Stimulated activated naive B cell treated with anti-CD40 and anti-IgM and Interleukin-4, amounts not matched to agents 10 μg/mL and 1 μg/mL and 100 μg/mL, for 72 hours (primary cell): ENCODE results near the gene CLN5.
"Not testable (repeated sequence)": the region's sequence is repeated elsewhere in the genome, so short reads cannot be mapped to it uniquely, and the experiment has no call there.

Source experiments
- ATAC-seq, 2 donors: fragments of 150-1000 bp; cut with Tn5 transposase; replicated peaks; 2 replicates each; pipeline ENCODE4 v1.10.0; 2021; ENCODE audit warnings: moderate library complexity in 1 of 2
- DNase-seq: peaks from one replicate; pipeline ENCODE4 v3.0.0; 2021
- H3K27ac Mint-ChIP-seq: one replicate; pipeline ENCODE4 v1.8.0; 2022; ENCODE audit warnings: mild to moderate bottlenecking, mixed read lengths
- H3K27me3 Mint-ChIP-seq, 2 donors: one replicate each; pipeline ENCODE4 v1.8.0; 2022; ENCODE audit warnings: mixed read lengths in 2 of 2
- H3K36me3 Mint-ChIP-seq, 2 donors: one replicate each; pipeline ENCODE4 v1.8.0; 2022; ENCODE audit warnings: mixed read lengths in 2 of 2, mild to moderate bottlenecking in 1 of 2
- H3K4me1 Mint-ChIP-seq, 2 donors: one replicate each; pipeline ENCODE4 v1.8.0; 2022; ENCODE audit warnings: mixed read lengths in 2 of 2, mild to moderate bottlenecking in 1 of 2
- H3K4me3 Mint-ChIP-seq, 2 donors: one replicate each; pipeline ENCODE4 v1.8.0; 2022; ENCODE audit warnings: mild to moderate bottlenecking in 2 of 2, mixed read lengths in 2 of 2, moderate library complexity in 1 of 2
- H3K9me3 Mint-ChIP-seq, 2 donors: one replicate each; pipeline ENCODE4 v1.8.0; 2022; ENCODE audit warnings: mixed read lengths in 2 of 2, mild to moderate bottlenecking in 1 of 2

CLN5 gene

GRCh38 chr13:76992548-76993001 is 694 bp downstream of the CLN5 start:
- Mint-ChIP-seq H3K27me3 (no peaks in the 10 kb centered on the region), H3K27ac (peak overlapping the region; percentile 98), H3K9me3 (no peaks in the 10 kb centered on the region), H3K4me1 (peaks cover 13 to 40% of the 10 kb centered on the region in 2 donors), H3K4me3 (peak overlapping the region; percentile 94 to 99), H3K36me3 (peaks cover 19 to 32% of the 10 kb centered on the region in 2 donors)
- ATAC-seq, result no peak
- peak; percentile 9 for DNase-seq

- H3K4me1 Mint-ChIP-seq, result peaks cover 13 to 41% of the 10 kb centered on the region in 2 donors
- H3K36me3 Mint-ChIP-seq, result peaks cover 19 to 35% of the 10 kb centered on the region in 2 donors
- no peaks in the 10 kb centered on the region for H3K27me3 Mint-ChIP-seq
- no peaks in the 10 kb centered on the region for H3K9me3 Mint-ChIP-seq
- H3K4me3 Mint-ChIP-seq, result peak overlapping the region; percentile 94 to 99
- no peak for ATAC-seq
- no peak overlapping the region for H3K27ac Mint-ChIP-seq
- no peak for DNase-seq
Measured at GRCh38 chr13:76993021-76993420, 1.1 kb downstream of the CLN5 start.

GRCh38 chr13:76993473-76993872 is 1.6 kb downstream of the CLN5 start:
- Mint-ChIP-seq H3K4me3 (peak overlapping the region; percentile 94 to 99), H3K4me1 (peaks cover 13 to 45% of the 10 kb centered on the region in 2 donors), H3K36me3 (peaks cover 19 to 39% of the 10 kb centered on the region in 2 donors), H3K9me3 (no peaks in the 10 kb centered on the region), H3K27ac (no peak overlapping the region), H3K27me3 (no peaks in the 10 kb centered on the region)
- no peak for ATAC-seq
- DNase-seq, result no peak

GRCh38 chr13:76994281-76994680 is 2.4 kb downstream of the CLN5 start:
- no peaks in the 10 kb centered on the region for H3K27me3 Mint-ChIP-seq
- peak overlapping the region; percentile 66 for H3K27ac Mint-ChIP-seq
- H3K36me3 Mint-ChIP-seq, result peaks cover 26 to 47% of the 10 kb centered on the region in 2 donors
- peak overlapping the region in 1 of 2 donors; percentile 5 for H3K4me3 Mint-ChIP-seq
- H3K9me3 Mint-ChIP-seq, result no peaks in the 10 kb centered on the region
- peaks cover 14 to 50% of the 10 kb centered on the region in 2 donors for H3K4me1 Mint-ChIP-seq
- DNase-seq (no peak), ATAC-seq (no peak)

DNA sequence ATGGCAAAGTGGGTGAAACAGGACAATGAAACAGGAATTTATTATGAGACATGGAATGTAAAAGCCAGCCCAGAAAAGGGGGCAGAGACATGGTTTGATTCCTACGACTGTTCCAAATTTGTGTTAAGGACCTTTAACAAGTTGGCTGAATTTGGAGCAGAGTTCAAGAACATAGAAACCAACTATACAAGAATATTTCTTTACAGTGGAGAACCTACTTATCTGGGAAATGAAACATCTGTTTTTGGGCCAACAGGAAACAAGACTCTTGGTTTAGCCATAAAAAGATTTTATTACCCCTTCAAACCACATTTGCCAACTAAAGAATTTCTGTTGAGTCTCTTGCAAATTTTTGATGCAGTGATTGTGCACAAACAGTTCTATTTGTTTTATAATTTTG is 8.6 kb downstream of the CLN5 start:
- no peak overlapping the region for H3K4me3 Mint-ChIP-seq
- no peak for DNase-seq
- H3K27me3 Mint-ChIP-seq, result no peaks in the 10 kb centered on the region
- H3K27ac Mint-ChIP-seq, result no peak overlapping the region
- peaks cover 9 to 35% of the 10 kb centered on the region in 2 donors for H3K4me1 Mint-ChIP-seq
- H3K9me3 Mint-ChIP-seq, result no peaks in the 10 kb centered on the region
- H3K36me3 Mint-ChIP-seq, result peaks cover 33 to 49% of the 10 kb centered on the region in 2 donors
- ATAC-seq, result no peak

DNA sequence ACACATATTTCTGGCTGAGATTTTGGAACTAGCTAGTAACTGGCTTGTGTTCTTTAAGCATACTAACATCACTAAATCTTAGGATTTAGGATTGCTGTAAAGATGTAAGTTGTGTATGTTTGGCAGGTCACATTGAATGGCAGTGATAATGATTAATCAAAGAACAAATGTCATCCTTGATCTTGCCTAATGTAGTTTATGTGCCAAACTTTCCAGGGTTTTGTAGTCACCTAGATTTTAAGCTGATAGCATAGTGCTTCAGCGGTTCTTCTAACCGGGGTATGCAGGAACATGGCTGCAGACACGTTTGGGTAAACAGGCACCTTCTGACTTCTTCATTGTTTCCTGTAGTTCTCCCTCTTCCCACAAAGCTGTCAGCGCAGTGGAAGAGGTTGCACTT is 9.7 kb downstream of the CLN5 start:
- Mint-ChIP-seq H3K4me3 (no peak overlapping the region), H3K27ac (no peak overlapping the region), H3K4me1 (peaks cover 9 to 35% of the 10 kb centered on the region in 2 donors), H3K36me3 (peaks cover 27 to 41% of the 10 kb centered on the region in 2 donors), H3K9me3 (no peaks in the 10 kb centered on the region), H3K27me3 (no peaks in the 10 kb centered on the region)
- DNase-seq, result no peak
- ATAC-seq, result no peak

DNA sequence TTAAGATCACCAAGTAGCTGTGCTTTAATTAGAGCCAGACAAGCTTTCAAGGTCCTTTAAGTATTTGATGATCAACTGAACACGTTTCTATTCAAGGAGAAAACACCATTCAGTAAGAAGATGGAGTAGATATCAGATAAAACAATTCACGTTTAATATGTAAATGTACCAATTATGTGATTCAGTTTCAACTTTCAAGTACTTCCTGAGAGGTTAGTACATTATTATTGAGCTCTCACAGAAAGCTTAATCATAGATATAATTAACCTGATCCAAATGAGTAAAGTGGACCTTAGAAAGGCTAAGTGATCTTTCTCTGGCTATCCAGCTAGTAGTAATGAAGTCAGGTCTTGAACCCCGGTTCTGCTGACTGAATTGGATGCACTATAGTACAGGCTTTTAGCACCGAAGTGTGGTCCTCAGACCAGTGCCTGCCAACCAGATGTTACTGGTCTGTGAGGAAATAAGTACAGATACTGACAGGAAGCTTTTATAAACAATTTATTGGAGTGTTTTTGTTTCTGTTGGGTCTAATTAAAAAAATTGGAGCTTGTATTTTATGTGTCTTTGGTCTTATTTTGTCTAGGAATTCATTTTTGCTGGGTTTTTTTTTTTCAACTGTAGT is 10.2 kb downstream of the CLN5 start:
- DNase-seq (no peak), ATAC-seq (no peak)
- Mint-ChIP-seq H3K4me1 (peaks cover 10 to 36% of the 10 kb centered on the region in 2 donors), H3K9me3 (no peaks in the 10 kb centered on the region), H3K36me3 (peaks cover 24 to 37% of the 10 kb centered on the region in 2 donors), H3K4me3 (no peak overlapping the region), H3K27me3 (no peaks in the 10 kb centered on the region), H3K27ac (no peak overlapping the region)

- Mint-ChIP-seq H3K4me1 (peaks cover 12 to 35% of the 10 kb centered on the region in 2 donors), H3K9me3 (no peaks in the 10 kb centered on the region), H3K27me3 (no peaks in the 10 kb centered on the region), H3K4me3 (no peak overlapping the region), H3K36me3 (peaks cover 23 to 36% of the 10 kb centered on the region in 2 donors), H3K27ac (peak overlapping the region; percentile 0)
- no peak for DNase-seq
- ATAC-seq, result no peak
Measured at GRCh38 chr13:77002590-77003190, 10.8 kb downstream of the CLN5 start.

DNA sequence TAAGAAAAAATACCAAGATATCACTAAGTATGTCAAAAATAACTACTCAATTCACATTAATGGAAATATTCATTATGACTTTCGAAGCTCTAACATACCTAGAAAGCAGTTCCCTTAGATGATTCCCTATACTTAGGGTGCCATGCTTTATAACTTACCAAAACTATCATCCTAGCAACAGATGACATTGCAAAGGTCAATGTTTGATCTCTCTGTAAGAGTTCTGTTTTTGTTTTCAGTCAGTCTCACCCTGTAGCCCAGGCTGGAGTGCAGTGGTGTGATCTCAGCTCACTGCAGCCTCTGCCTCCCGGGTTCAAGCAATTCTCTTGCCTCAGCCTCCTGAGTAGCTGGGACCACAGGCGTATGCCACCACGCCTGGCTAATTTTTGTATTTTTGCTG is 16.5 kb downstream of the CLN5 start:
- Mint-ChIP-seq H3K4me1 (peaks cover 6 to 26% of the 10 kb centered on the region in 2 donors), H3K36me3 (peaks cover 17 to 31% of the 10 kb centered on the region in 2 donors), H3K27ac (peak overlapping the region; percentile 56)
- H3K27me3 Mint-ChIP-seq, DNase-seq, H3K4me3 Mint-ChIP-seq, H3K9me3 Mint-ChIP-seq: not testable (repeated sequence)
- peak; percentile 85 to 89 for ATAC-seq

DNA sequence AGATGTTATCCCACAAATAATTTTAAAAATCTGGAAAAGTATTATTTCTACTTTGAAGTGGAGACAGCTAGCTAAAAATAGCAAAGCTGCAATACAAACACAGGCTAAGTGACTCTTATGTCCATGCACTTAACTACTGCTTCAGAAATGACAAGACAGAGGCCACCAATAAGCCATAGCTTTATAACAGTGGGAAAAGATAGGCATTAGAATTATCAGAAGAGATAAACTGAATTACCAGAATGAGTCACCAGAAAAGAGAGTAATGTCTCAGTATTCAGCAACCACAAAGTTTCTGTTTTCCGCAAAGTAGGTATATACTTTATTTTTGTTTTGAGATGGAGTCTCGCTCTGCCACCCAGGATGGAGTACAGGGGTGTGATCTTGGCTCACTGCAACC is 17.1 kb downstream of the CLN5 start:
- DNase-seq (no peak), ATAC-seq (peak in 1 of 2 donors; percentile 54)
- Mint-ChIP-seq H3K27ac (no peak overlapping the region), H3K9me3 (no peaks in the 10 kb centered on the region), H3K4me3 (no peak overlapping the region), H3K4me1 (peaks cover 8 to 31% of the 10 kb centered on the region in 2 donors), H3K27me3 (no peaks in the 10 kb centered on the region), H3K36me3 (peaks cover 23 to 38% of the 10 kb centered on the region in 2 donors)

DNA sequence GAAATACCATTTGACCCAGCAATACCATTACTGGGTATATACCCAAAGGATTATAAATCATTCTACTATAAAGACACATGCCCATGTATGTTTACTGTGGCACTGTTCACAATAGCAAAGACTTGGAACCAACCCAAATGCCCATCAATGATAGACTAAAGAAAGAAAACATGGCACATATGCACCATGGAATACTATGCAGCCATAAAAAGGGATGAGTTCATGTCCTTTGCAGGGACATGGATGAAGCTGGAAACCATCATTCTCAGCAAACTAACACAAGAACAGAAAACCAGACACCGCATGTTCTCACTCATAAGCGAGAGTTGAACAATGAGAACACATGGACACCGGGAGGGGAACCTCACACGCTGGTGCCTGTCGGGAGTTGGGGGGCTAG is 17.8 kb downstream of the CLN5 start:
- not testable (repeated sequence) for DNase-seq, H3K27me3 Mint-ChIP-seq, H3K4me3 Mint-ChIP-seq, H3K9me3 Mint-ChIP-seq, ATAC-seq
- Mint-ChIP-seq H3K36me3 (peaks cover 28 to 44% of the 10 kb centered on the region in 2 donors), H3K4me1 (peaks cover 13 to 38% of the 10 kb centered on the region in 2 donors), H3K27ac (peak overlapping the region; percentile 20)

DNA sequence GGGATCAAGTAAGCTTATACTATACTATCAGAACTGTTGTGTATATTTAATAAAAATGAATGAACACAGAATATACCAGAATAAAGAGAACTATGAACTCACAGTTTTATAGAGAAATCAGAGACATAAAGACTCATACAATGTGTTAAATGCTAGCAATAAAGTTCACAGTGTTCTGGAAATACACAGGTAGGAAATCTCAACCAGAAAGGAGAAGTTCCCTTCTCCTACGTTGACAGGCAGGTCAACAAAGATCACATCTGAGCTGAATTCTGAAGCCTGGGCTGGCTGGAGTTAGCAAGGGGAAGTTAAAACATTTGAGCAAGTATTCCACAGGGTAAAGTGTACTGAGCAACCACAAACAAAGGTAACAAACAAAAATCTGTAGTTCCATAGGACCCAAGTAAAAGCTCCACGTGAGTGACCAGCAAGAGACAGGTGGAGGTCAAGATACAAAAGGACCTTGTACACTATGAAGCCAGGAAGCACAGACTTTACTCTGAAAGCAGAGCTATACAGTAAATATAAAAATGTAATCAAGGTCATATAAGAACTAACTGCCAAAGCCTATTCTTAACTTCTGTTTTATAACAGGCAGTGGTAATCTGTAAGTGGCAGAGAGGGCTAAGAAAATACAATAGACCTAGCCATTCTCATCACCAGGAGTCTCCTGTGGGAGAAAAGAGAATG is 22.1 kb downstream of the CLN5 start:
- DNase-seq (no peak), ATAC-seq (no peak)
- H3K27me3 Mint-ChIP-seq, result no peaks in the 10 kb centered on the region
- no peaks in the 10 kb centered on the region for H3K9me3 Mint-ChIP-seq
- peaks cover 31 to 54% of the 10 kb centered on the region in 2 donors for H3K36me3 Mint-ChIP-seq
- H3K4me3 Mint-ChIP-seq, result no peak overlapping the region
- peak overlapping the region; percentile 76 for H3K27ac Mint-ChIP-seq
- H3K4me1 Mint-ChIP-seq, result peaks cover 15 to 39% of the 10 kb centered on the region in 2 donors

- Mint-ChIP-seq H3K36me3 (peaks cover 21 to 49% of the 10 kb centered on the region in 2 donors), H3K27me3 (no peaks in the 10 kb centered on the region), H3K4me1 (peaks cover 16 to 33% of the 10 kb centered on the region in 2 donors), H3K4me3 (no peak overlapping the region), H3K27ac (no peak overlapping the region), H3K9me3 (no peaks in the 10 kb centered on the region)
- DNase-seq (no peak), ATAC-seq (peak in 1 of 2 donors; percentile 72)
Measured at GRCh38 chr13:77014906-77015685, 23.2 kb downstream of the CLN5 start.

DNA sequence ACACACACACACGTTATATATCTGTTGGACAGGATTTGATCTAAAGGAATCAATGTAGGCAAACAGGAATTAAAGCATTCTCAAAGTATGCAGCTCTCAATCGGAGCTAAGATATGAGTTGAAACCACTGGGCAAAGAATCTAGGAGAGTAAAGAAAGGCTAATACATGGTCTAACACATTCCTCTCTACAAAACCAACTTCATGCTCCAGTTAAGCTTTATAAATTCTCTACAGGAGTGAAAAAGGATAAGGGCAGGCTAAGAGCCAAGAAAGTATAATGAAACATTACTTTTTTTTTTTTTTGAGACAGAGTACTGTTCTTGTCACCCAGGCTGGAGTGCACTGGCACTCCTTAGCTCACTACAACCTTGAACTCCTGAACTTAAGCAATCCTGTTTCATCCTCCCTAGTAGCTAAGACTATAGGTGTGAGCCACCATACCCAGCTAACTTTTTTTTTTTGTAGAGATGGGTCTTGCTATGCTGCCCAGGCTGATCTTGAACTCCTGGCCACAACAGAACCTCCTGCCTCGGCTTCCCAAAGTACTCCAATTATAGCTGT is 24.5 kb downstream of the CLN5 start:
- DNase-seq, result no peak
- H3K36me3 Mint-ChIP-seq, result peaks cover 19 to 40% of the 10 kb centered on the region in 2 donors
- no peaks in the 10 kb centered on the region for H3K9me3 Mint-ChIP-seq
- H3K27me3 Mint-ChIP-seq, result no peaks in the 10 kb centered on the region
- H3K4me3 Mint-ChIP-seq, result no peak overlapping the region
- H3K27ac Mint-ChIP-seq, result no peak overlapping the region
- peaks cover 16 to 38% of the 10 kb centered on the region in 2 donors for H3K4me1 Mint-ChIP-seq
- no peak for ATAC-seq
